Measurements from ENCODE around the gene RESF1. TPM values are rescaled to one million over a fixed set of nuclear protein-coding genes. Genes with fewer than 3 reads are reported as not detected.
A peak's percentile ranks its signal among the peaks of the same experiment; 100 is the strongest.
"Not testable (repeated sequence)": the region's sequence is repeated elsewhere in the genome, so short reads cannot be mapped to it uniquely, and the experiment has no call there.

Gene RESF1
- polyA plus RNA-seq, 3 donors: 26.8 to 82.9 (median 32.7) TPM

DNA sequence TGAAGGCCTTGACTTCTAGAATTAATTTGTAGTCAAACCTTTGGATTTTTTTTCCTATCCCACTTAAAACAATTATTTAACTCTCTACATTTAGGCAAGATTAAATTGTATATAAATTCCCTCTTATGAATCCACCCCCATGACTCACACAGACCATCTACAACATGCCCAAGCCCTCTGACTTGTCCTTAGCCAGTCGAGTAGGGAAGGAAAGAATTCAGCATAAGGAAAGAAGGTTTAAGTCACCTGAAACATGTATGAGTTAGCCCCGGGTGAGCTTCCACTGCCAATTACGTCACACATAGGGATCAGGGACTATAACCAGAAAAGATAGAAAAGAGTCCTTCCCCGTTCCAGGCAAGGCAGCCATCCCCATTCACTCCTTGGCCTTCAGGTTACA lies 14.9 kb upstream of the RESF1 start:
- peaks cover 79 to 84% of the 10 kb centered on the region in 2 donors for H3K9me3 ChIP-seq (replicated peaks in 1 of 2; ENCODE audit: control insufficient read depth in 1 of 2, insufficient read depth in 1 of 2, low read length in 2 of 2)
- H3K27ac Mint-ChIP-seq: no peak overlapping the region

DNA sequence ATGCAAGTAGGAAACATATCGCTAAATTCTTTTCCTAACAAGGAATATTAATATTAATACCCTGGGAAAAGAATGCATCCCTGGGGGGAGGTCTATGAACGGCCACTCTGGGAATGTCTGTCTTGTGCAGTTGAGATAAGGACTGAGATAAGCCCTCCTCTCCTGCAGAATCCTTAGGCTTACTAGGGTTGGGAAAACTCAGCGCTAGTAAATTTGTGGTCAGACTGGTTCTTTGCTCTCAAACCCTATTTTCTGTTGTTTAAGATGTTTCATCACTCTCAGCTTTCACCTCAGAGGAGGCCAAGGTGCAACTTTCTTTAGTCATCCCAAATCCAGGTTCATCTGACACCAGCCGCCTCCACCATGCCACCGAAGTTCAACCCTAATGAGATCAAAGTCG lies 11.2 kb upstream of the RESF1 start:
- peaks cover 6% of the 10 kb centered on the region for H3K4me1 Mint-ChIP-seq
- H3K36me3 Mint-ChIP-seq: peaks cover 16 to 35% of the 10 kb centered on the region in 2 donors
- intact Hi-C loops (cut with micrococcal nuclease): no loop called here
- no peak overlapping the region for H3K27ac Mint-ChIP-seq
- H3K4me3 Mint-ChIP-seq: no peak overlapping the region
- H3K9me3 Mint-ChIP-seq: peaks cover 40 to 84% (median 66%) of the 10 kb centered on the region in 7 donors
- H3K27me3 Mint-ChIP-seq (ENCODE audit: low read depth in 3 of 3): peaks cover 0 to 4% (median 0%) of the 10 kb centered on the region in 3 donors
- TF ChIP-seq, protein P1, sequence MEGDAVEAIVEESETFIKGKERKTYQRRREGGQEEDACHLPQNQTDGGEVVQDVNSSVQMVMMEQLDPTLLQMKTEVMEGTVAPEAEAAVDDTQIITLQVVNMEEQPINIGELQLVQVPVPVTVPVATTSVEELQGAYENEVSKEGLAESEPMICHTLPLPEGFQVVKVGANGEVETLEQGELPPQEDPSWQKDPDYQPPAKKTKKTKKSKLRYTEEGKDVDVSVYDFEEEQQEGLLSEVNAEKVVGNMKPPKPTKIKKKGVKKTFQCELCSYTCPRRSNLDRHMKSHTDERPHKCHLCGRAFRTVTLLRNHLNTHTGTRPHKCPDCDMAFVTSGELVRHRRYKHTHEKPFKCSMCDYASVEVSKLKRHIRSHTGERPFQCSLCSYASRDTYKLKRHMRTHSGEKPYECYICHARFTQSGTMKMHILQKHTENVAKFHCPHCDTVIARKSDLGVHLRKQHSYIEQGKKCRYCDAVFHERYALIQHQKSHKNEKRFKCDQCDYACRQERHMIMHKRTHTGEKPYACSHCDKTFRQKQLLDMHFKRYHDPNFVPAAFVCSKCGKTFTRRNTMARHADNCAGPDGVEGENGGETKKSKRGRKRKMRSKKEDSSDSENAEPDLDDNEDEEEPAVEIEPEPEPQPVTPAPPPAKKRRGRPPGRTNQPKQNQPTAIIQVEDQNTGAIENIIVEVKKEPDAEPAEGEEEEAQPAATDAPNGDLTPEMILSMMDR (IDR thresholded peaks at IDR 0.05): no peak
- Histone ChIP-seq H3K4me1 (ENCODE audit: control insufficient read depth in 1 of 2, insufficient read depth in 2 of 2, low read length in 2 of 2) (no peaks in the 10 kb centered on the region), H3K9ac (ENCODE audit: insufficient read depth, low read length, poor library complexity, severe bottlenecking) (no peak overlapping the region), H3K9me3 (replicated peaks in 1 of 2; ENCODE audit: control insufficient read depth in 1 of 2, insufficient read depth in 1 of 2, low read length in 2 of 2) (peaks cover 68% of the 10 kb centered on the region in 2 donors), H3K4me3 (replicated peaks in 1 of 3; ENCODE audit: low read depth in 2 of 3, low read length in 3 of 3) (no peak overlapping the region), H3K27ac (ENCODE audit: low read depth in 1 of 2, low read length in 2 of 2) (no peak overlapping the region), H3K79me2 (ENCODE audit: insufficient read depth, low read length) (no peaks in the 10 kb centered on the region), H3K27me3 (ENCODE audit: control insufficient read depth in 2 of 2, insufficient read depth in 2 of 2, low read length in 2 of 2) (no peaks in the 10 kb centered on the region), H4K20me1 (ENCODE audit: insufficient read depth, low read length) (no peaks in the 10 kb centered on the region), H3K36me3 (replicated peaks in 1 of 2; ENCODE audit: control insufficient read depth in 1 of 2, insufficient read depth in 2 of 2, low read length in 2 of 2) (peaks cover 0 to 15% of the 10 kb centered on the region in 2 donors), H2AFZ (ENCODE audit: insufficient read depth, low read depth, low read length, poor library complexity, severe bottlenecking) (no peak overlapping the region), H3K4me2 (replicated peaks; ENCODE audit: extremely low read depth, low read length, poor library complexity, severe bottlenecking) (no peak overlapping the region)
- no peak for DNase-seq
- 100% methylated on average over 3 of the region's 6 CpGs for WGBS (ENCODE audit: insufficient coverage)

More for the DNA sequence above, 14.9 kb upstream of the RESF1 start:
- peaks cover 44 to 92% (median 78%) of the 10 kb centered on the region in 7 donors for H3K9me3 Mint-ChIP-seq
- peaks cover 0 to 4% (median 0%) of the 10 kb centered on the region in 3 donors for H3K27me3 Mint-ChIP-seq (ENCODE audit: low read depth in 3 of 3)
- TF ChIP-seq, protein P1 (IDR thresholded peaks at IDR 0.05): no peak
- no peaks in the 10 kb centered on the region for H3K4me1 ChIP-seq (ENCODE audit: control insufficient read depth in 1 of 2, insufficient read depth in 2 of 2, low read length in 2 of 2)
- no peaks in the 10 kb centered on the region for H3K27me3 ChIP-seq (ENCODE audit: control insufficient read depth in 2 of 2, insufficient read depth in 2 of 2, low read length in 2 of 2)
- no peak overlapping the region for H3K27ac ChIP-seq (ENCODE audit: low read depth in 1 of 2, low read length in 2 of 2)
- H3K4me2 ChIP-seq (replicated peaks; ENCODE audit: extremely low read depth, low read length, poor library complexity, severe bottlenecking): no peak overlapping the region
- H4K20me1 ChIP-seq (ENCODE audit: insufficient read depth, low read length): no peaks in the 10 kb centered on the region
- no peak for DNase-seq
- H3K36me3 Mint-ChIP-seq: peaks cover 19 to 33% of the 10 kb centered on the region in 2 donors
- no peaks in the 10 kb centered on the region for H3K4me1 Mint-ChIP-seq
- H3K9ac ChIP-seq (ENCODE audit: insufficient read depth, low read length, poor library complexity, severe bottlenecking): no peak overlapping the region
- peaks cover 0 to 24% of the 10 kb centered on the region in 2 donors for H3K36me3 ChIP-seq (replicated peaks in 1 of 2; ENCODE audit: control insufficient read depth in 1 of 2, insufficient read depth in 2 of 2, low read length in 2 of 2)
- WGBS (ENCODE audit: insufficient coverage): 96% methylated on average over 3 of the region's 4 CpGs
- no peak overlapping the region for H3K4me3 Mint-ChIP-seq
- intact Hi-C loops (cut with micrococcal nuclease): no loop called here
- no peaks in the 10 kb centered on the region for H3K79me2 ChIP-seq (ENCODE audit: insufficient read depth, low read length)
- H2AFZ ChIP-seq (ENCODE audit: insufficient read depth, low read depth, low read length, poor library complexity, severe bottlenecking): no peak overlapping the region
- no peak overlapping the region for H3K4me3 ChIP-seq (replicated peaks in 1 of 3; ENCODE audit: low read depth in 2 of 3, low read length in 3 of 3)

- peaks cover 14 to 30% of the 10 kb centered on the region in 2 donors for H3K36me3 Mint-ChIP-seq
- H3K9me3 ChIP-seq (replicated peaks in 1 of 2; ENCODE audit: control insufficient read depth in 1 of 2, insufficient read depth in 1 of 2, low read length in 2 of 2): peaks cover 60 to 61% of the 10 kb centered on the region in 2 donors
- H3K4me2 ChIP-seq (replicated peaks; ENCODE audit: extremely low read depth, low read length, poor library complexity, severe bottlenecking); H4K20me1 ChIP-seq (ENCODE audit: insufficient read depth, low read length); H2AFZ ChIP-seq (ENCODE audit: insufficient read depth, low read depth, low read length, poor library complexity, severe bottlenecking); H3K4me1 ChIP-seq (ENCODE audit: control insufficient read depth in 1 of 2, insufficient read depth in 2 of 2, low read length in 2 of 2); DNase-seq; intact Hi-C loops (cut with micrococcal nuclease); H3K27me3 Mint-ChIP-seq (ENCODE audit: low read depth in 3 of 3); H3K9ac ChIP-seq (ENCODE audit: insufficient read depth, low read length, poor library complexity, severe bottlenecking); H3K4me3 Mint-ChIP-seq; H3K79me2 ChIP-seq (ENCODE audit: insufficient read depth, low read length); H3K4me1 Mint-ChIP-seq; H3K4me3 ChIP-seq (replicated peaks in 1 of 3; ENCODE audit: low read depth in 2 of 3, low read length in 3 of 3); H3K27me3 ChIP-seq (ENCODE audit: control insufficient read depth in 2 of 2, insufficient read depth in 2 of 2, low read length in 2 of 2); H3K27ac ChIP-seq (ENCODE audit: low read depth in 1 of 2, low read length in 2 of 2); H3K36me3 ChIP-seq (replicated peaks in 1 of 2; ENCODE audit: control insufficient read depth in 1 of 2, insufficient read depth in 2 of 2, low read length in 2 of 2): not testable (repeated sequence)
- peaks cover 36 to 75% (median 58%) of the 10 kb centered on the region in 7 donors for H3K9me3 Mint-ChIP-seq
- 93% methylated on average over 3 of the region's 3 CpGs for WGBS (ENCODE audit: insufficient coverage)
- peak overlapping the region in 1 of 7 donors; percentile 55 for H3K27ac Mint-ChIP-seq
Measured at GRCh38 chr12:31948697-31949359, 10.4 kb upstream of the RESF1 start.
